Endothelial cell of umbilical vein (primary cell): ENCODE data around the gene WEE2. TPM values are rescaled to one million over a fixed set of nuclear protein-coding genes. Genes with fewer than 3 reads are reported as not detected.

Experiments used
- BruUV-seq: library from RNA; stranded (reverse); fragments of 400-500 nt; replicated peaks from 2 replicates; lab custom pipeline; 2021; lab: Mats Ljungman, UMichigan
- CTCF ChIA-PET: fragments of 300-600, 350-600 bp; sonication (Branson Sonifier 250); formaldehyde crosslinking; loops from one replicate; lab custom pipeline; 2021; ENCODE audit warnings: antibody characterized with exemption, inconsistent platforms; lab: Charles Lee
- POLR2A ChIA-PET: fragments of 300-600, 350-600 bp; sonication (Branson Sonifier 250); formaldehyde crosslinking; loops from one replicate; lab custom pipeline; 2021; ENCODE audit warnings: antibody characterized with exemption, inconsistent platforms; lab: Charles Lee
- DNase-seq: peaks from one replicate; pipeline ENCODE4 v3.0.0-alpha.2; 2011; ENCODE audit warnings: low read depth, low spot score
- FAIRE-seq: peaks from 2 replicates; lab custom pipeline; 2011; peaks lifted over from hg19 to GRCh38; lab: Jason Lieb, UNC
- H2AFZ ChIP-seq: 2 replicates; pipeline ENCODE4 v1.6.0; 2012; ENCODE audit warnings: low read depth, low read length, control low read depth, inconsistent platforms
- H3K27ac ChIP-seq: 2 replicates; pipeline ENCODE4 v1.5.1; 2011; ENCODE audit warnings: low read depth, mild to moderate bottlenecking, control low read depth, low read length, moderate library complexity; ENCODE audit not compliant: insufficient read depth
- H3K27me3 ChIP-seq, 2 experiments: 2 replicates each; pipeline versions ENCODE4 v1.6.0 to v1.6.1; 2011; ENCODE audit warnings: low read length in 2 of 2, mixed read lengths in 1 of 2; ENCODE audit not compliant: control insufficient read depth in 2 of 2, insufficient read depth in 2 of 2
- H3K36me3 ChIP-seq, 2 experiments: 2 replicates in 1 of 2; 3 replicates in 1 of 2; pipeline ENCODE4 v1.5.1; 2011; ENCODE audit warnings: low read length in 2 of 2, mild to moderate bottlenecking in 1 of 2, moderate library complexity in 1 of 2; ENCODE audit not compliant: control insufficient read depth in 2 of 2, insufficient read depth in 2 of 2; ENCODE audit errors: extremely low read depth in 1 of 2
- H3K4me1 ChIP-seq: 3 replicates; pipeline ENCODE4 v1.5.1; 2011; ENCODE audit warnings: mild to moderate bottlenecking, low read length; ENCODE audit not compliant: control insufficient read depth, insufficient read depth; ENCODE audit errors: extremely low read depth
- H3K4me2 ChIP-seq: 2 replicates; pipeline ENCODE4 v1.6.1; 2011; ENCODE audit warnings: low read length, control low read depth, mixed read lengths; ENCODE audit not compliant: insufficient read depth
- H3K4me3 ChIP-seq, 3 experiments: fragments of 200-600 bp in 1 of 3; sonication (generic), shearing (Covaris generic) in 1 of 3; replicated peaks in 1 of 3; 2 replicates each; pipeline ENCODE4 v1.5.1; 2011 to 2016; ENCODE audit warnings: control low read depth in 3 of 3, low read length in 3 of 3, mild to moderate bottlenecking in 2 of 3, inconsistent platforms in 1 of 3, low read depth in 1 of 3, moderate library complexity in 1 of 3; ENCODE audit not compliant: insufficient read depth in 1 of 3
- H3K79me2 ChIP-seq: 2 replicates; pipeline ENCODE4 v1.6.0; 2012; ENCODE audit warnings: low read length, inconsistent platforms; ENCODE audit not compliant: control insufficient read depth, insufficient read depth
- H3K9ac ChIP-seq: replicated peaks from 2 replicates; pipeline ENCODE3; 2011; ENCODE audit warnings: low read length, control low read depth; ENCODE audit not compliant: insufficient read depth; ENCODE audit errors: extremely low read depth
- H3K9me1 ChIP-seq: replicated peaks from 3 replicates; pipeline ENCODE4 v1.6.0; 2011; ENCODE audit warnings: mild to moderate bottlenecking, low read length; ENCODE audit not compliant: control insufficient read depth, insufficient read depth; ENCODE audit errors: extremely low read depth
- H3K9me3 ChIP-seq: replicated peaks from 2 replicates; pipeline ENCODE4 v1.5.1; 2012; ENCODE audit warnings: low read length, inconsistent platforms; ENCODE audit not compliant: control insufficient read depth, insufficient read depth
- H4K20me1 ChIP-seq: replicated peaks from 2 replicates; pipeline ENCODE3; 2011; ENCODE audit warnings: mild to moderate bottlenecking, low read length; ENCODE audit not compliant: control insufficient read depth, insufficient read depth; ENCODE audit errors: extremely low read depth
- CTCF ChIP-seq, 2 donors: IDR thresholded peaks; 1 replicate in 1 of 2; 2 replicates in 1 of 2; pipeline ENCODE4 v1.5.1; 2011; ENCODE audit warnings: low read length in 2 of 2, mild to moderate bottlenecking in 2 of 2, moderate library complexity in 2 of 2, control low read depth in 1 of 2, inconsistent platforms in 1 of 2, low read depth in 1 of 2; ENCODE audit not compliant: insufficient read depth in 1 of 2; ENCODE audit errors: extremely low read depth in 1 of 2
- EZH2 ChIP-seq: IDR thresholded peaks from 2 replicates; pipeline ENCODE4 v1.6.1; 2012; ENCODE audit warnings: borderline replicate concordance, low read depth, mild to moderate bottlenecking, moderate library complexity, low read length, inconsistent platforms; ENCODE audit not compliant: severe bottlenecking
- FOS ChIP-seq: IDR thresholded peaks from 2 replicates; pipeline ENCODE4 v1.6.1; 2011; ENCODE audit warnings: mild to moderate bottlenecking, low read length, moderate library complexity, borderline replicate concordance; ENCODE audit not compliant: insufficient read depth
- GATA2 ChIP-seq: IDR thresholded peaks from 2 replicates; pipeline ENCODE4 v1.7.0; 2011; ENCODE audit warnings: low read depth, mild to moderate bottlenecking, moderate library complexity, mixed read lengths, low read length; ENCODE audit not compliant: insufficient read length, insufficient read depth
- JUN ChIP-seq: IDR thresholded peaks from 2 replicates; pipeline ENCODE4 v1.6.1; 2011; ENCODE audit warnings: borderline replicate concordance, low read depth; ENCODE audit not compliant: insufficient read length, insufficient read depth
- MAX ChIP-seq: IDR thresholded peaks from 2 replicates; pipeline ENCODE4 v1.6.1; 2011; ENCODE audit not compliant: insufficient read depth, insufficient read length
- MYC ChIP-seq: IDR thresholded peaks from one replicate; pipeline ENCODE4 v1.6.1; 2011; ENCODE audit warnings: mild to moderate bottlenecking, low read depth, low read length
- POLR2A ChIP-seq: IDR thresholded peaks from 2 replicates; pipeline ENCODE4 v1.6.1; 2012; ENCODE audit warnings: low read depth, mild to moderate bottlenecking, control low read depth, low read length
- POLR2AphosphoS5 ChIP-seq: IDR thresholded peaks from 2 replicates; pipeline ENCODE4 v1.6.1; 2012; ENCODE audit warnings: low read depth, mild to moderate bottlenecking, control low read depth, low read length, moderate library complexity; ENCODE audit not compliant: insufficient read depth
- dilution Hi-C: fragments of 300-500 bp; cut with MboI; formaldehyde crosslinking; loops from one replicate; pipeline ENCODE4 v1.15.0; 2019; ENCODE audit warnings: low sequenced_read_pairs; ENCODE audit not compliant: extremely low pct_ligation_motif_present
- intact Hi-C: fragments of 100-400 bp; cut with micrococcal nuclease; formaldehyde crosslinking; loops from one replicate; pipeline ENCODE4 v1.10.0; 2022
- polyA plus RNA-seq, 4 experiments: library from polyadenylated mRNA; depleted of rRNA in 3 of 4; stranded (reverse) in 3 of 4; unstranded in 1 of 4; fragments of >200 nt; gene quantifications; 2 replicates each; pipeline versions ENCODE4 v1.2.1 to v1.2.3, GENCODE V29; 2011 to 2012; ENCODE audit warnings: missing spikeins in 1 of 4
- total RNA-seq: library from RNA; stranded (reverse); gene quantifications from 2 replicates; pipeline ENCODE4 v1.2.3, GENCODE V29; 2021

Gene WEE2
- total and polyA plus RNA-seq, 2 donors (not counting 3 experiments of a cell fraction or from before 2014, with no cell fraction given) = not detected

GRCh38 chr7:141731476-141732149, 23.5 kb downstream of the WEE2 start:
- BruUV-seq = no TSS peak
- dilution Hi-C loops (no loop called here), intact Hi-C loops (no loop called here)
- no peak overlapping the region for H3K4me2 ChIP-seq
- TF ChIP-seq MAX = no peak
- TF ChIP-seq EZH2 = no peak
- TF ChIP-seq GATA2 = no peak
- TF ChIP-seq POLR2A = no peak
- H3K27ac ChIP-seq = no peak overlapping the region
- DNase-seq (no peak), FAIRE-seq (no peak)
- H3K9me3 ChIP-seq = no peaks in the 10 kb centered on the region
- no peaks in the 10 kb centered on the region for H4K20me1 ChIP-seq
- ChIA-PET CTCF (interaction anchor here (1.0 kb wide), 2 partner anchors 77 kb away, joined by 3 to 4 read pairs; no protein-coding TSS in a partner anchor), POLR2A (no interaction called here)
- H2AFZ ChIP-seq = no peak overlapping the region
- H3K9me1 ChIP-seq = no peaks in the 10 kb centered on the region
- peaks cover 0 to 2% of the 10 kb centered on the region in 2 experiments for H3K27me3 ChIP-seq
- H3K4me3 ChIP-seq = no peak overlapping the region
- no peaks in the 10 kb centered on the region for H3K4me1 ChIP-seq
- no peaks in the 10 kb centered on the region for H3K79me2 ChIP-seq
- H3K9ac ChIP-seq = no peak overlapping the region
- H3K36me3 ChIP-seq = no peaks in the 10 kb centered on the region

GRCh38 chr7:141737118-141737835, 29.1 kb downstream of the WEE2 start:
- POLR2A ChIA-PET = interaction anchor here (1.0 kb wide), 1 partner anchor 63 kb away, joined by 3 read pairs; no protein-coding TSS in a partner anchor

More at GRCh38 chr7:141737118-141737835, 29.1 kb downstream of the WEE2 start:
- H4K20me1 ChIP-seq = no peaks in the 10 kb centered on the region
- peaks cover 16% of the 10 kb centered on the region for H3K4me1 ChIP-seq
- TF ChIP-seq JUN (no peak), FOS (no peak), CTCF (IDR thresholded peaks at IDR 0.05; ENCODE audit: extremely low read depth in 1 of 2, insufficient read depth in 1 of 2, low read depth in 1 of 2, low read length in 2 of 2) (no peak), GATA2 (no peak), MYC (no peak), MAX (no peak), POLR2A (no peak), POLR2AphosphoS5 (no peak), EZH2 (no peak)
- H3K4me2 ChIP-seq = peak overlapping the region; percentile 87
- peak overlapping the region; percentile 98 for H3K9ac ChIP-seq
- intact Hi-C loops = no loop called here
- peak overlapping the region; percentile 62 for H3K27ac ChIP-seq
- BruUV-seq = TSS peak; percentile 61
- no peaks in the 10 kb centered on the region for H3K27me3 ChIP-seq
- H3K36me3 ChIP-seq = peaks cover 3 to 8% of the 10 kb centered on the region in 2 experiments
- H3K9me1 ChIP-seq = no peaks in the 10 kb centered on the region
- no peaks in the 10 kb centered on the region for H3K9me3 ChIP-seq
- CTCF ChIA-PET = interaction anchor here (1.0 to 3.3 kb wide), 25 partner anchors 9 to 1056 kb away, joined by 3 to 83 read pairs (median 7); partner anchors contain the start of genes DENND11 and MRPS33
- peak overlapping the region; percentile 74 to 99 (median 96) for H3K4me3 ChIP-seq
- FAIRE-seq (no peak), DNase-seq (peak; percentile 26)
- H3K79me2 ChIP-seq = peaks cover 36% of the 10 kb centered on the region
- dilution Hi-C loops = no loop called here
- peak overlapping the region; percentile 98 for H2AFZ ChIP-seq
